ENCODE results near the gene DUSP18.

DUSP18 gene

GRCh38 chr22:30652852-30653251 lies 14.8 kb downstream of the DUSP18 start:
- TF ChIP-seq CTCF (IDR thresholded peaks at IDR 0.05), result no peak

GRCh38 chr22:30650508-30651116 lies 17.1 kb downstream of the DUSP18 start:
- TF ChIP-seq CTCF (IDR thresholded peaks at IDR 0.05), result no peak

- TF ChIP-seq CTCF (IDR thresholded peaks at IDR 0.05), result no peak
Observed at GRCh38 chr22:30649430-30650007, 18.2 kb downstream of the DUSP18 start.

GRCh38 chr22:30648825-30649224 lies 18.9 kb downstream of the DUSP18 start:
- TF ChIP-seq CTCF (IDR thresholded peaks at IDR 0.05), result no peak

- TF ChIP-seq CTCF (IDR thresholded peaks at IDR 0.05), result no peak
Observed at GRCh38 chr22:30647536-30647935, 20.1 kb downstream of the DUSP18 start.

GRCh38 chr22:30646518-30647160 lies 21.0 kb downstream of the DUSP18 start:
- TF ChIP-seq CTCF (IDR thresholded peaks at IDR 0.05), result no peak

GRCh38 chr22:30643055-30643875 lies 24.4 kb downstream of the DUSP18 start:
- no peak for TF ChIP-seq CTCF (IDR thresholded peaks at IDR 0.05)
